Measurements from ENCODE around the gene TTC38. TPM values are rescaled to one million over a fixed set of nuclear protein-coding genes. Genes with fewer than 3 reads are reported as not detected.

The TTC38 gene
- total RNA-seq, 1 experiment from 2014 or later: 31.5 TPM

DNA sequence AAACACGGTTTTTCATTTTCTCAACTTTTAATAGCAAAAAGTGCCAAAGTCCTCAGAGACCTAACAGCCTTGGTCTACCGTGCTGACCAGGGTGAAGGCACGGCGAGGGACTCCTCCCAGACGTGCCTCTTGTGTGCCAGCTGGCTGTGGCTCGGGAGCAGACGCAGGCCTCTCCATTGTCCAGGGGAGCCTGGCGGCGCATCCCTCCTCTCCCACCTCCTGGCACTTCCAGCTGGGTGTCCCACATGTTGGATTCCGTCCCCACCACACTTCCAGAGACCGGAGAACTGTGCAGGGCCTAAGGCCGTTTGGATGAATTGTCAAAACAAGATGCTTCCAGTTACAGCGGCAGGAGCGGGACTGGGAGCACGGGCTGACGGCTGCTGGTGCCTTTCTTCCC, 29.3 kb upstream of the TTC38 start:
- Histone ChIP-seq H3K4ac (ENCODE audit: low read depth, low read length) (no peak overlapping the region), H2AFZ (ENCODE audit: low read length) (no peak overlapping the region), H4K8ac (replicated peaks; ENCODE audit: insufficient read length, low read depth, low read length) (no peak overlapping the region), H3K23me2 (ENCODE audit: insufficient read length, low read depth, low read length, poor library complexity, severe bottlenecking) (no peaks in the 10 kb centered on the region), H3K4me2 (ENCODE audit: insufficient read depth, insufficient read length, low read length) (no peak overlapping the region), H3T11ph (ENCODE audit: low read length) (no peak overlapping the region), H2BK15ac (ENCODE audit: low read depth, low read length) (no peak overlapping the region), H4K91ac (ENCODE audit: insufficient read length, low read depth, low read length) (no peak overlapping the region), H3K27me3 (ENCODE audit: insufficient read depth, low read length) (no peaks in the 10 kb centered on the region), H2BK120ac (ENCODE audit: low read depth, low read length, poor library complexity, severe bottlenecking) (no peak overlapping the region), H3K9me3 (ENCODE audit: control insufficient read depth, low read depth, low read length) (no peaks in the 10 kb centered on the region), H3K9ac (ENCODE audit: extremely low read depth, insufficient read length, low read length) (no peak overlapping the region), H3K79me2 (ENCODE audit: insufficient read depth, low read length) (no peaks in the 10 kb centered on the region), H3K14ac (ENCODE audit: insufficient read depth, low read length) (no peak overlapping the region), H4K20me1 (ENCODE audit: control insufficient read depth, insufficient read depth, insufficient read length) (no peaks in the 10 kb centered on the region), H3K79me1 (ENCODE audit: insufficient read depth, low read depth, low read length, poor library complexity, severe bottlenecking) (no peaks in the 10 kb centered on the region), H3K4me1 (ENCODE audit: insufficient read depth, low read length) (no peaks in the 10 kb centered on the region), H3K18ac (ENCODE audit: insufficient read length, low read depth, low read length) (no peak overlapping the region), H3K27ac (ENCODE audit: insufficient read length, low read depth, low read length) (no peak overlapping the region), H3K56ac (ENCODE audit: insufficient read length, low read depth, low read length) (no peak overlapping the region), H4K5ac (ENCODE audit: insufficient read length, low read depth, low read length) (no peak overlapping the region), H2BK12ac (ENCODE audit: insufficient read length, low read depth, low read length) (no peak overlapping the region), H2BK20ac (ENCODE audit: low read depth, low read length, poor library complexity, severe bottlenecking) (no peak overlapping the region), H2BK5ac (ENCODE audit: insufficient read length, low read length) (no peak overlapping the region), H3K23ac (ENCODE audit: insufficient read length, low read depth, low read length) (no peak overlapping the region), H2AK5ac (ENCODE audit: insufficient read length, low read length) (no peak overlapping the region)
- TF ChIP-seq, protein P1, sequence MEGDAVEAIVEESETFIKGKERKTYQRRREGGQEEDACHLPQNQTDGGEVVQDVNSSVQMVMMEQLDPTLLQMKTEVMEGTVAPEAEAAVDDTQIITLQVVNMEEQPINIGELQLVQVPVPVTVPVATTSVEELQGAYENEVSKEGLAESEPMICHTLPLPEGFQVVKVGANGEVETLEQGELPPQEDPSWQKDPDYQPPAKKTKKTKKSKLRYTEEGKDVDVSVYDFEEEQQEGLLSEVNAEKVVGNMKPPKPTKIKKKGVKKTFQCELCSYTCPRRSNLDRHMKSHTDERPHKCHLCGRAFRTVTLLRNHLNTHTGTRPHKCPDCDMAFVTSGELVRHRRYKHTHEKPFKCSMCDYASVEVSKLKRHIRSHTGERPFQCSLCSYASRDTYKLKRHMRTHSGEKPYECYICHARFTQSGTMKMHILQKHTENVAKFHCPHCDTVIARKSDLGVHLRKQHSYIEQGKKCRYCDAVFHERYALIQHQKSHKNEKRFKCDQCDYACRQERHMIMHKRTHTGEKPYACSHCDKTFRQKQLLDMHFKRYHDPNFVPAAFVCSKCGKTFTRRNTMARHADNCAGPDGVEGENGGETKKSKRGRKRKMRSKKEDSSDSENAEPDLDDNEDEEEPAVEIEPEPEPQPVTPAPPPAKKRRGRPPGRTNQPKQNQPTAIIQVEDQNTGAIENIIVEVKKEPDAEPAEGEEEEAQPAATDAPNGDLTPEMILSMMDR (conservative IDR thresholded peaks at IDR 0.05): no peak
- H3K4me3 Mint-ChIP-seq: no peak overlapping the region
- peaks cover 0 to 2% of the 10 kb centered on the region in 2 experiments; a peak in 2 of 5 replicates for H3K9me3 Mint-ChIP-seq
- no peak for DNase-seq
- H3K4me1 Mint-ChIP-seq: no peaks in the 10 kb centered on the region
- H3K36me3 Mint-ChIP-seq (ENCODE audit: insufficient read depth in 1 of 3, low read depth in 3 of 3): peaks cover 2 to 8% (median 5%) of the 10 kb centered on the region in 3 experiments; a peak in 3 of 7 replicates
- no CpG with 5 or more reads among the region's 16 CpGs for WGBS (ENCODE audit: extremely low coverage, insufficient read length, low lambda C conversion rate)
- H3K27me3 Mint-ChIP-seq (ENCODE audit: low read depth): peaks cover 4% of the 10 kb centered on the region
- H3K27ac Mint-ChIP-seq: no peak overlapping the region

Measured in H9 (cell line).